Hepatocyte (in vitro differentiated cells): ENCODE measurements around the gene COL4A2. TPM values are rescaled to one million over a fixed set of nuclear protein-coding genes. Genes with fewer than 3 reads are reported as not detected.

Experiments
- DNase-seq: peaks from one replicate; pipeline ENCODE4 v3.0.0-alpha.2; 2016; ENCODE audit warnings: low spot score
- H2AFZ ChIP-seq: fragments of 200-600 bp; sonication (generic); 2 replicates; pipeline ENCODE4 v1.6.0; 2016; ENCODE audit warnings: antibody characterized with exemption, mild to moderate bottlenecking
- H3K27ac ChIP-seq: fragments of 200-600 bp; sonication (generic); 2 replicates; pipeline ENCODE4 v1.5.1; 2016; ENCODE audit warnings: mild to moderate bottlenecking
- H3K27me3 ChIP-seq: fragments of 200-600 bp; sonication (generic); 2 replicates; pipeline ENCODE4 v1.6.1; 2016
- H3K36me3 ChIP-seq: fragments of 200-600 bp; sonication (generic); replicated peaks from 2 replicates; pipeline ENCODE4 v1.5.1; 2016; ENCODE audit warnings: low read depth; ENCODE audit not compliant: insufficient read depth
- H3K4me1 ChIP-seq: fragments of 200-600 bp; sonication (generic); 2 replicates; pipeline ENCODE4 v1.5.1; 2016; ENCODE audit warnings: mild to moderate bottlenecking, moderate library complexity; ENCODE audit not compliant: insufficient read depth
- H3K4me2 ChIP-seq: fragments of 200-600 bp; sonication (generic); 2 replicates; pipeline ENCODE4 v1.6.0; 2016
- H3K4me3 ChIP-seq: fragments of 200-600 bp; sonication (generic); 2 replicates; pipeline ENCODE4 v1.5.1; 2016; ENCODE audit warnings: mild to moderate bottlenecking
- H3K79me2 ChIP-seq: fragments of 200-600 bp; sonication (generic); 2 replicates; pipeline ENCODE4 v1.6.0; 2017; ENCODE audit warnings: mild to moderate bottlenecking
- H3K9me2 ChIP-seq: fragments of 200-600 bp; sonication (generic); replicated peaks from 2 replicates; pipeline ENCODE4 v1.6.0; 2017; ENCODE audit warnings: mild to moderate bottlenecking; ENCODE audit not compliant: insufficient read depth
- H3K9me3 ChIP-seq: fragments of 200-600 bp; sonication (generic); 2 replicates; pipeline ENCODE4 v1.5.1; 2016; ENCODE audit warnings: low read depth, mild to moderate bottlenecking
- H4K20me1 ChIP-seq: fragments of 200-600 bp; sonication (generic); 2 replicates; pipeline ENCODE4 v1.6.0; 2016; ENCODE audit warnings: mild to moderate bottlenecking; ENCODE audit not compliant: insufficient read depth, poor library complexity, severe bottlenecking
- CTCF ChIP-seq: fragments of 200-600 bp; sonication (generic); IDR thresholded peaks from 2 replicates; pipeline ENCODE4 v1.5.1; 2016; ENCODE audit warnings: antibody characterized with exemption, mild to moderate bottlenecking; ENCODE audit not compliant: poor library complexity
- EZH2 ChIP-seq: fragments of 200-600 bp; sonication (generic); IDR thresholded peaks from 2 replicates; pipeline ENCODE4 v1.6.1; 2016; ENCODE audit warnings: antibody characterized with exemption, mild to moderate bottlenecking, borderline replicate concordance
- EZH2phosphoT487 ChIP-seq: fragments of 200-600 bp; sonication (generic); IDR thresholded peaks from one replicate; pipeline ENCODE4 v1.6.1; 2018; ENCODE audit warnings: antibody characterized with exemption, mild to moderate bottlenecking, low read depth, moderate library complexity; ENCODE audit not compliant: unreplicated experiment, severe bottlenecking
- WGBS: methylation state at CpG from one replicate; pipeline ENCODE4 v1.1.6; 2016; ENCODE audit warnings: low lambda C conversion rate; ENCODE audit errors: missing lambda C conversion rate; 5-methylcytosine and 5-hydroxymethylcytosine counted together
- polyA plus RNA-seq: library from polyadenylated mRNA; unstranded; fragments of >200 nt; fragmentation: Nextera tagmentation; extraction: Ambion mirVana; gene quantifications from 2 replicates; pipeline ENCODE4 v1.2.1, GENCODE V29; 2016
- total RNA-seq: library from RNA; depleted of rRNA; stranded (reverse); fragments of >200 nt; gene quantifications from 2 replicates; pipeline ENCODE4 v1.2.3, GENCODE V29; 2014

COL4A2 gene
- total and polyA plus RNA-seq, 2 experiments from 2014 or later, result 171 to 221 TPM

GRCh38 chr13:110509478-110509926 lies 202.4 kb downstream of the COL4A2 start:
- no peaks in the 10 kb centered on the region for H3K9me3 ChIP-seq
- H3K27me3 ChIP-seq, result no peaks in the 10 kb centered on the region
- no peak for DNase-seq
- H3K9me2 ChIP-seq, result no peaks in the 10 kb centered on the region
- 27% methylated on average over 4 of the region's 4 CpGs for WGBS
- TF ChIP-seq EZH2, result no peak
- no peak for TF ChIP-seq EZH2phosphoT487
- no peak for TF ChIP-seq CTCF
- H3K4me2 ChIP-seq, result no peak overlapping the region
- no peaks in the 10 kb centered on the region for H4K20me1 ChIP-seq
- H2AFZ ChIP-seq, result no peak overlapping the region
- peaks cover 21% of the 10 kb centered on the region for H3K4me1 ChIP-seq
- no peaks in the 10 kb centered on the region for H3K79me2 ChIP-seq
- H3K4me3 ChIP-seq, result no peak overlapping the region
- H3K27ac ChIP-seq, result no peak overlapping the region
- H3K36me3 ChIP-seq, result no peaks in the 10 kb centered on the region

GRCh38 chr13:110509971-110510786 lies 203.1 kb downstream of the COL4A2 start:
- Histone ChIP-seq H3K36me3 (no peaks in the 10 kb centered on the region), H3K79me2 (no peaks in the 10 kb centered on the region), H3K4me2 (no peak overlapping the region), H3K27me3 (no peaks in the 10 kb centered on the region), H3K4me3 (no peak overlapping the region), H4K20me1 (no peaks in the 10 kb centered on the region), H2AFZ (no peak overlapping the region), H3K9me3 (no peaks in the 10 kb centered on the region), H3K9me2 (no peaks in the 10 kb centered on the region), H3K27ac (no peak overlapping the region), H3K4me1 (peaks cover 21% of the 10 kb centered on the region)
- WGBS, result 67% methylated on average over 18 of the region's 18 CpGs
- DNase-seq, result no peak
- no peak for TF ChIP-seq EZH2phosphoT487
- no peak for TF ChIP-seq EZH2
- TF ChIP-seq CTCF, result no peak

DNA sequence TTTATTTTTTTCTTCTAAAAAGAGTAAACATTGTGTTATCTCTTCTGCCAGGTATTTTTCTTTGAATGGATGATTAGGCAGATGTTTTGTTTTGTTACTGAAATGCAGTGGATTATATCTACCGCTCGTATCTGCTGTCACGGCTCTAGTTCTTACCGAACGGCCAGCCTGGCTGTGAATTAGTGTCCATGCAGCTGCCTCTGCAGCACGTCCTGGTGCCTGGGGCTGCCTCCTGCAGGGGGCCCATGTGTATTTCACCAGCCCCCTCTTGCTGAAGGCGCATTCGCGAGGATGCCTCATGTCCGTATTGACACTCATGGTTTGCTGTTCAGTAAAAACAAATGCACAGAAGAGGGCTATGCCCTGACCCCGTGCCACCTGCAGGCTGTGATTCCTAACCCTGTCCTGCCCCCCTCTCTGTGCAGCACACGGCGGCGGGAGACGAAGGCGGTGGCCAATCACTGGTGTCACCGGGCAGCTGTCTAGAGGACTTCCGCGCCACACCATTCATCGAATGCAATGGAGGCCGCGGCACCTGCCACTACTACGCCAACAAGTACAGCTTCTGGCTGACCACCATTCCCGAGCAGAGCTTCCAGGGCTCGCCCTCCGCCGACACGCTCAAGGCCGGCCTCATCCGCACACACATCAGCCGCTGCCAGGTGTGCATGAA lies 204.6 kb downstream of the COL4A2 start:
- Histone ChIP-seq H4K20me1 (no peaks in the 10 kb centered on the region), H3K27me3 (no peaks in the 10 kb centered on the region), H3K9me2 (no peaks in the 10 kb centered on the region), H3K4me3 (no peak overlapping the region), H3K4me1 (peaks cover 15% of the 10 kb centered on the region), H3K79me2 (no peaks in the 10 kb centered on the region), H2AFZ (no peak overlapping the region), H3K27ac (no peak overlapping the region), H3K9me3 (no peaks in the 10 kb centered on the region), H3K36me3 (no peaks in the 10 kb centered on the region), H3K4me2 (no peak overlapping the region)
- TF ChIP-seq EZH2phosphoT487, result no peak
- TF ChIP-seq CTCF, result no peak
- WGBS, result 95% methylated on average over 30 of the region's 31 CpGs
- no peak for DNase-seq
